HEK293 (cell line): Measurements from ENCODE around the gene CDCP2.

Source experiments
- BCL11A ChIP-seq: fragments of 450-650 bp; formaldehyde crosslinking; IDR thresholded peaks from 2 replicates; pipeline ENCODE4 v1.5.1; 2016; ENCODE audit warnings: low read depth, missing biosample characterization, missing genetic modification characterization
- GLIS1 ChIP-seq: fragments of 450-650 bp; formaldehyde crosslinking; IDR thresholded peaks from 2 replicates; pipeline ENCODE4 v1.5.1; 2016; ENCODE audit warnings: missing biosample characterization, missing genetic modification characterization
- IKZF3 ChIP-seq: fragments of 450-650 bp; IDR thresholded peaks from 2 replicates; pipeline ENCODE4 v1.5.0; 2018; ENCODE audit warnings: missing biosample characterization, mild to moderate bottlenecking, missing genetic modification characterization, moderate library complexity
- ZBTB7A ChIP-seq: fragments of 450-650 bp; formaldehyde crosslinking; IDR thresholded peaks from 2 replicates; pipeline ENCODE4 v1.5.1; 2016; ENCODE audit warnings: low read depth, missing biosample characterization, missing genetic modification characterization
- ZEB2 ChIP-seq: fragments of 450-650 bp; formaldehyde crosslinking; IDR thresholded peaks from 2 replicates; pipeline ENCODE4 v1.5.1; 2016; ENCODE audit warnings: missing biosample characterization, missing genetic modification characterization
- ZFP3 ChIP-seq: fragments of 450-650 bp; formaldehyde crosslinking; IDR thresholded peaks from 2 replicates; pipeline ENCODE4 v1.5.1; 2016; ENCODE audit warnings: low read depth, missing biosample characterization, missing genetic modification characterization
- ZNF114 ChIP-seq: fragments of 450-650 bp; formaldehyde crosslinking; IDR thresholded peaks from 2 replicates; pipeline ENCODE4 v1.5.0; 2017; ENCODE audit warnings: missing biosample characterization, missing genetic modification characterization
- ZNF324 ChIP-seq: fragments of 450-650 bp; formaldehyde crosslinking; IDR thresholded peaks from 2 replicates; pipeline ENCODE4 v1.5.1; 2016; ENCODE audit warnings: missing biosample characterization, missing genetic modification characterization
- ZNF416 ChIP-seq: fragments of 450-650 bp; formaldehyde crosslinking; IDR thresholded peaks from 2 replicates; pipeline ENCODE4 v1.5.1; 2016; ENCODE audit warnings: missing biosample characterization, missing genetic modification characterization
- ZNF629 ChIP-seq: fragments of 450-650 bp; formaldehyde crosslinking; IDR thresholded peaks from 2 replicates; pipeline ENCODE4 v1.5.1; 2017; ENCODE audit warnings: missing biosample characterization, missing genetic modification characterization
- ZNF76 ChIP-seq: fragments of 450-650 bp; formaldehyde crosslinking; IDR thresholded peaks from 2 replicates; pipeline ENCODE4; 2016; ENCODE audit warnings: low read depth, missing biosample characterization, missing genetic modification characterization, borderline replicate concordance
- TF ChIP-seq, protein P1 (sequence below): fragments of 450-650 bp; formaldehyde crosslinking; IDR thresholded peaks from 2 replicates; pipeline ENCODE4 v1.5.1; 2017; ENCODE audit warnings: missing biosample characterization, missing genetic modification characterization
- TF ChIP-seq, protein P2 (sequence below): fragments of 450-650 bp; formaldehyde crosslinking; IDR thresholded peaks from 2 replicates; pipeline ENCODE4 v1.5.0; 2017; ENCODE audit warnings: missing biosample characterization, missing genetic modification characterization, borderline replicate concordance
- TF ChIP-seq, protein P3 (sequence below): fragments of 450-650 bp; formaldehyde crosslinking; IDR thresholded peaks from 2 replicates; pipeline ENCODE4 v1.5.1; 2016; ENCODE audit warnings: missing biosample characterization, missing genetic modification characterization

DNA sequence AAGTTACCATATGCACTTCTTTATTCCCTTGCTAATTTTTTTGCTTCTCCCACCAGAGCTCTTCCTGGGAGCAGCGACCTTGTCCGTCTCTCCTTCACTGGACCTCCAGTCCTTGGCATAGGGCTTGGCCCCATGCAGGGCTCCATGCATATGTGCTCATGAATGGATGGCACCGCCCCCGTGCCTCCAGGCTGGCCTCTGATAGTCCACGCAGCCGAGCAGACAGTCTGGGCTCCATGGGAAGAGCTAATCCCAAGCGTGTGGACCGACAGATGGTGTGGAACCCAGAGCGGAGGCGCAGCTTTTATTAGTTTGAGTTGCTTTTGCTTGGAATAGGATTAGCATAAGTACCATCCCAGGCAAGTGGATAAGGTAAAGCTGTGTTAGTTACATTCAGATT, 41.8 kb downstream of the CDCP2 start:
- TF ChIP-seq ZNF324 (tag by site-specific recombination) (no peak), BCL11A (tag by site-specific recombination) (no peak), ZNF114 (no peak), ZEB2 (tag by site-specific recombination) (no peak), ZNF629 (no peak), IKZF3 (tag by site-specific recombination) (no peak), ZNF416 (tag by site-specific recombination) (no peak), GLIS1 (tag by site-specific recombination) (no peak), ZFP3 (tag by site-specific recombination) (no peak), ZNF76 (tag by site-specific recombination) (no peak), ZBTB7A (no peak)
- TF ChIP-seq, protein P1, sequence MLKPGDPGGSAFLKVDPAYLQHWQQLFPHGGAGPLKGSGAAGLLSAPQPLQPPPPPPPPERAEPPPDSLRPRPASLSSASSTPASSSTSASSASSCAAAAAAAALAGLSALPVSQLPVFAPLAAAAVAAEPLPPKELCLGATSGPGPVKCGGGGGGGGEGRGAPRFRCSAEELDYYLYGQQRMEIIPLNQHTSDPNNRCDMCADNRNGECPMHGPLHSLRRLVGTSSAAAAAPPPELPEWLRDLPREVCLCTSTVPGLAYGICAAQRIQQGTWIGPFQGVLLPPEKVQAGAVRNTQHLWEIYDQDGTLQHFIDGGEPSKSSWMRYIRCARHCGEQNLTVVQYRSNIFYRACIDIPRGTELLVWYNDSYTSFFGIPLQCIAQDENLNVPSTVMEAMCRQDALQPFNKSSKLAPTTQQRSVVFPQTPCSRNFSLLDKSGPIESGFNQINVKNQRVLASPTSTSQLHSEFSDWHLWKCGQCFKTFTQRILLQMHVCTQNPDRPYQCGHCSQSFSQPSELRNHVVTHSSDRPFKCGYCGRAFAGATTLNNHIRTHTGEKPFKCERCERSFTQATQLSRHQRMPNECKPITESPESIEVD (tag by site-specific recombination), result no peak
- TF ChIP-seq, protein P2, sequence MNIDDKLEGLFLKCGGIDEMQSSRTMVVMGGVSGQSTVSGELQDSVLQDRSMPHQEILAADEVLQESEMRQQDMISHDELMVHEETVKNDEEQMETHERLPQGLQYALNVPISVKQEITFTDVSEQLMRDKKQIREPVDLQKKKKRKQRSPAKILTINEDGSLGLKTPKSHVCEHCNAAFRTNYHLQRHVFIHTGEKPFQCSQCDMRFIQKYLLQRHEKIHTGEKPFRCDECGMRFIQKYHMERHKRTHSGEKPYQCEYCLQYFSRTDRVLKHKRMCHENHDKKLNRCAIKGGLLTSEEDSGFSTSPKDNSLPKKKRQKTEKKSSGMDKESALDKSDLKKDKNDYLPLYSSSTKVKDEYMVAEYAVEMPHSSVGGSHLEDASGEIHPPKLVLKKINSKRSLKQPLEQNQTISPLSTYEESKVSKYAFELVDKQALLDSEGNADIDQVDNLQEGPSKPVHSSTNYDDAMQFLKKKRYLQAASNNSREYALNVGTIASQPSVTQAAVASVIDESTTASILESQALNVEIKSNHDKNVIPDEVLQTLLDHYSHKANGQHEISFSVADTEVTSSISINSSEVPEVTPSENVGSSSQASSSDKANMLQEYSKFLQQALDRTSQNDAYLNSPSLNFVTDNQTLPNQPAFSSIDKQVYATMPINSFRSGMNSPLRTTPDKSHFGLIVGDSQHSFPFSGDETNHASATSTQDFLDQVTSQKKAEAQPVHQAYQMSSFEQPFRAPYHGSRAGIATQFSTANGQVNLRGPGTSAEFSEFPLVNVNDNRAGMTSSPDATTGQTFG (tag by site-specific recombination), result no peak
- TF ChIP-seq, protein P3, sequence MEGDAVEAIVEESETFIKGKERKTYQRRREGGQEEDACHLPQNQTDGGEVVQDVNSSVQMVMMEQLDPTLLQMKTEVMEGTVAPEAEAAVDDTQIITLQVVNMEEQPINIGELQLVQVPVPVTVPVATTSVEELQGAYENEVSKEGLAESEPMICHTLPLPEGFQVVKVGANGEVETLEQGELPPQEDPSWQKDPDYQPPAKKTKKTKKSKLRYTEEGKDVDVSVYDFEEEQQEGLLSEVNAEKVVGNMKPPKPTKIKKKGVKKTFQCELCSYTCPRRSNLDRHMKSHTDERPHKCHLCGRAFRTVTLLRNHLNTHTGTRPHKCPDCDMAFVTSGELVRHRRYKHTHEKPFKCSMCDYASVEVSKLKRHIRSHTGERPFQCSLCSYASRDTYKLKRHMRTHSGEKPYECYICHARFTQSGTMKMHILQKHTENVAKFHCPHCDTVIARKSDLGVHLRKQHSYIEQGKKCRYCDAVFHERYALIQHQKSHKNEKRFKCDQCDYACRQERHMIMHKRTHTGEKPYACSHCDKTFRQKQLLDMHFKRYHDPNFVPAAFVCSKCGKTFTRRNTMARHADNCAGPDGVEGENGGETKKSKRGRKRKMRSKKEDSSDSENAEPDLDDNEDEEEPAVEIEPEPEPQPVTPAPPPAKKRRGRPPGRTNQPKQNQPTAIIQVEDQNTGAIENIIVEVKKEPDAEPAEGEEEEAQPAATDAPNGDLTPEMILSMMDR (tag by site-specific recombination), result no peak
